Stimulated activated CD4-positive, alpha-beta T cell treated with anti-CD3 and anti-CD28 coated beads, Interleukin-12 subunit alpha, Interleukin-12 subunit beta, amount 100 ng/mL, for 24 hours (primary cell): Measurements from ENCODE around the gene CD81.

ENCODE experiments used
- DNase-seq, 2 experiments: peaks; one replicate each; pipeline ENCODE4 v3.0.0-alpha.2; 2020; ENCODE audit warnings: low read depth in 2 of 2

CD81 gene

GRCh38 chr11:2375964-2376551, 1.1 kb upstream of the CD81 start:
- no peak for DNase-seq

DNA sequence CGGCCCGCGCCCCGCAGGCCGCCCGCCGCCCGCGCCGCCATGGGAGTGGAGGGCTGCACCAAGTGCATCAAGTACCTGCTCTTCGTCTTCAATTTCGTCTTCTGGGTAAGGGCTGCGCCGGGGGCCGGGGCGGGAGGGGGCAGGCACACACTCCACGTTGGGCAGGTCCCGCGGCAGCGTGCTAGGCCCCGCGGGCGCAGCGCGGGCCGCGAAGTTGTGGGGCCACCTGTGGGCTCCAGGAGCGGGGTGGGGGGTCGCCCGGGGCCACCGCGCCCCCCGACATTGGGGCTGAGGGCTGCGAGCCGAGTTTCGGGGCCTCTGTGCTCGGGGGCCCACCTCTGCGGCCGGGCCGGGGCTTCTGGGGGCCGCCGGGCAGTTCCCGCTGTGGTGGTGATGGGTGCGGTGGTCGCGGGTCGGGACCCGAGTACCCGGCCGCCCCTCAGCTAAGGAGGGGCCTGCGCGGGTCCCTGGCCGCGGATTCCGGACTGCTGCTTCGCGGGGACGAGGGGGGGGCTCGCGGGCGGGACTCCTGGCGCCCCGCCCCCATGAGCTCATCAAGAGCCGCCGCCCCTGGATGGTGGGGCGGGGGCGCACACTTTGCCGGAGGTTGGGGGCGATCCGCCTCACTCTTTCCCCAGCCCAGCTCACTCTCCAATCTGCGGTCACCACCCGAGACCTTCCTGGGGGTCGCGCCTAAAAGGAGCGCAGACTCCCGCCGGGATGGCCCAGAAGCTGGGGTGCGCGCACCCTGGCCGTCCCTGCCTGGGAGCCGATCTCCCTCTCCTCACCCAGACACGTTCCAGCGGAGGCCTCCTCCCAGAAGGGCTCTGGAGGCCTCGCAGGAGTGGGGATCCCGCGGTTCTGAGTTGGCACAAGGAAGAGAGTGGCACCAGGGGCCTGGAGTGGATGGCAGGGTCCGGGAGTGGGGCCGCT, 667 bp downstream of the CD81 start:
- peak in 1 of 2 experiments; percentile 45 for DNase-seq

- no peak for DNase-seq
These were observed 1.6 kb downstream of the CD81 start for GRCh38 chr11:2378527-2379210.

DNA sequence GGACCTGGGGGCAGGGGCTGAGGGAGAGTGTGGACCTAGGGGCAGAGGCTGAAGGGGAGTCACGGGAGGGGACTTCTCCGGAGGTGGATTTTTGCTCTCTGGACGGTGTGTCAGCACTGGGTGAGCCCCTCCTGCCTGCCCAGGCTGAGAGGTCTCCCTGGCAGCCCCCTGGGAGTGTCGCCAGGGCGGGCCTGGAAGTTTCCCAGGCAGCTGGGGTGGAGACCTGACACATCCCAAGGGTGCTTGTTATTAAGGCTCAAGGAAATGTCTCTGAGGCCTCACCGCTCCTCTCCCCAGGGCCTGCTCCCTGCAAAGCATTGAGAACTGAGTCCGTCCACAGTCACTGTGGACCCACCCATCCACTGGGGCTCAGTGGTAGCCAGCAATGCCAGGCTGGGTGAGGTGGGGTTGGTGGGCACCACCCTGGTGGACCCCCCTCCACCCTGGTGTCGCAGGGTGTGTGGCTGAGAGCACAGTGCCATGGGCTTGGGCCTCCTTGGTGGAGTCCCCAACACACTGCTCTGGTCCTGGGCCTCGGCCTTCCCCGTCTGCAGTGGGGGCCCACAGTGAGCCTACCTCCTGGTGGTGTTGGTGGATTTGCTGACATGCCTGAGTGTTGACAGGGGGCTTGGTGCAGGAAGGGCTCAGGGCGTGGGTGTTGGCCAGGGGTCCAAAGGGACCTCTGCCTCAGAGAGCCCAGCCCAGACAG, 2.5 kb downstream of the CD81 start:
- no peak for DNase-seq

GRCh38 chr11:2380396-2380795, 3.3 kb downstream of the CD81 start:
- DNase-seq: no peak

DNA sequence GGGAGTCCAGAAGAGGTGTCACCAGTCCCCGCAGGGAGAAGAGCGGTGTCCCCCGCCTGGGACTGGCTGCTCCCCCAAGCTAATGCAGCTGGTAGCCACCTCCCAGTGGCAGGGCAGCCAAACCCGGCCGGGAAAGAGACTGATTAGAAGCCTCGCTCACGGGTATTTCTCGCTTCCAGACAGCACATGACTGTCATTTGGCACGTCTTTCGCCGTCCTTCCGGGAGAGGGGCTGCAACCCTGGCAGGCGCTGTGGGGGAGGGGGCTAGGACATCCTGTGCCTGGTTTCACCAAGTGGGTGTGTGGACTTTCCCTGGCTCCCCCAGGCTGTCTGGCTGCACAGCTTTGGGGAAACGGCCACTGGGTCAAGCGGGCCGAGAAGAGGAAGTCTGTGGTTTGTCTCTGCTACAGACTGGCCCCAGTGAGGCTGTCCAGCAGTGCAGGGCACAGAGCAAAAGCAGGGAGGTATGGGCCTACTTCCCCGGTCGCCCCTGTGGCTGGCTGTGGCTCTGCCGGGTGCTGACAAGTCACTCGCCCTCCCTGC, 3.8 kb downstream of the CD81 start:
- DNase-seq: no peak

DNA sequence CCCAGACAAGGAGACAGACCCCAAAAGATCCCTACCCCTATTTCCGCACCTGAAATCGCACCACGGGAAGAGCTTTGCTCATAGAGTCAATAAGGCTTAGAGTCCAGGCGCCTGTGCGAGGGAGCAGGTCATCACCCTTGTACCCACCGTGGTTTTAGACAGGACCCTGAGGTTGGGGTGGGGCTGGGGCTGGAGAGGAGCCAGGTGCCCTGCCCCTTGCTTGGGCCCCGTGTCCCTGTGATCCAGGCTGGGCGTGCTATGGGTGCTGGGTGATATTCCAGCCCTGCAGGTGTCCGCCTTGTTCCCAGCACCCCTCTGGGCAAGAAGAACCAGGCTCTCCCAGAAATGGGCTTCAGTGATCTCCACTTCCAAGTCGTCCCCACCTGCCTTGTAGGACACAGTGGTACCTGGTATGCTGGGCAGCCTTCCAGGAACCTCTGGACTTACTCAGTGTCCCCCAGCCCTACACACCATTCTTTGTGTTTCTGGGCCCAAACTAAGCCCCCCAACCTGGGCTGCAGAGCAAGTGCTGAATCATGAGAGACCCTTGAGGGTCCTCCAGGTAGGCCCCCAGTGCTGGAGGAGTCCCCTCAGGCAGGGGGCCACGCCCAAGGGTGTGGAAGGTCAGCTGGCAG, 4.5 kb downstream of the CD81 start:
- no peak for DNase-seq

DNA sequence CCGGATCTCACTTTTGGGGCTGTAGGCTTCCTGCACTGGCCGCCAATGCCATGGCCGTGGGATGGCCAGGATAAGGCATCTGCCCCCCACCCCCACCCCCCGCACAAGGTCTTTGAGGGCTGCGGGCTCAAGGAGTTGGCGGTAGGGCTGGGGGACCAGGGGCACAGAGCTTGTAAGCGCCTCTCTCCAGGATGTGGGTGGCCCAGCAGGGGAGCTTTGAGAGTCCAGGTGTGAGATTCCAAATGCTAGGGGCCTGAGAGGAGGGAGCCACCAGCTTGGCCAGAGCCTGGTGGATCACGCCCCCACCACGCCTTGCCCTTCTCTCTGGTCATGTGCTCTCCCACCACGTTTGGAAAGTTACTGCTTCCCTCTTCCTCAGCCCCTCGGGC, 5.0 kb downstream of the CD81 start:
- DNase-seq: no peak

GRCh38 chr11:2382936-2383851, 6.1 kb downstream of the CD81 start:
- DNase-seq: no peak

DNA sequence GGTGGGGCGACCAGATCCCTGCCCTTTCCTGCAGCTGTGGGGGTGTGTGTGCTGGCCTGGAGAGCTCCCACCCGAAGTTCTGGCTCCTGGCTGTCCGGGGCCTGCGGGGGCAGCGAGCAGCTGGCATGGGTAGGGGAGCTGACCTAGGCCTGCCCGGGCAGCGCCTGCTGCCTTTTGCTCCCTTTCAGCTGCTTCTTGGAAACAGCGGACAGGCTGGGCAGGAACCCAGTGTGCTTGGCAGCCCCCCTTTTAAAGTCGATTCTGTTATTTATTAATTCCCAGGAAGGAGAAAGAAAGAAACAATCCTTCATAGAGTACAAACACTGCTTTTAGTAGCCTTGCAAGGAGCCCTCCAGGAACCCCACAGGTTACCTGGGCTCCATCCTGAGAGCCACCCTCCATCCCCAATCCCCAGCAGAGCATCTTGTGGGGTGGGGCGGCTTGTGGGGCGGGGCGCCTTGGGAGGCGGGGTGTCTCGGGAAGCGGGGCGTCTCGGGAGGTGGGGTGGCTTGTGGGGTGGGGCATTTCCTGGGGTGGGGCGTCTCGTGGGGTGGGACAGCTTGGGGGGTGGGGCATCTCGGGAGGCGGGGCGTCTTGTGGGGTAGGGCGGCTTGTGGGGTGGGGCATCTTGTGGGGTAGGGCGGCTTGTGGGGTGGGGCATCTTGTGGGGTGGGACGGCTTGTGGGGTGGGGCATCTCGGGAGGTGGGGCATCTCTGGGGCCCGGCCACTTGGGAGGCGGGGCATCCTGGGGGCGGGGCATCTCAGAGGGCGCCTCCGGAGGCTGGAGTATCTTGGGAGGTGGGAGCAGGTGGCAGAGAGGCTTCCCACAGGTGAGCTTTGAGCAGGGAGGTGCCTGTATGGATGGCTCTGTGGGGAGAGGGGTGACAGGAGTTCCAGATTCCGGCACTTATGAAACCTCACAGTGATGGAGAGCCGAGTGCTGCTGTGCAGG, 7.0 kb downstream of the CD81 start:
- DNase-seq: no peak

GRCh38 chr11:2385156-2386151, 8.3 kb downstream of the CD81 start:
- DNase-seq: no peak

- DNase-seq: no peak
These were observed 9.5 kb downstream of the CD81 start for GRCh38 chr11:2386591-2386990.

DNA sequence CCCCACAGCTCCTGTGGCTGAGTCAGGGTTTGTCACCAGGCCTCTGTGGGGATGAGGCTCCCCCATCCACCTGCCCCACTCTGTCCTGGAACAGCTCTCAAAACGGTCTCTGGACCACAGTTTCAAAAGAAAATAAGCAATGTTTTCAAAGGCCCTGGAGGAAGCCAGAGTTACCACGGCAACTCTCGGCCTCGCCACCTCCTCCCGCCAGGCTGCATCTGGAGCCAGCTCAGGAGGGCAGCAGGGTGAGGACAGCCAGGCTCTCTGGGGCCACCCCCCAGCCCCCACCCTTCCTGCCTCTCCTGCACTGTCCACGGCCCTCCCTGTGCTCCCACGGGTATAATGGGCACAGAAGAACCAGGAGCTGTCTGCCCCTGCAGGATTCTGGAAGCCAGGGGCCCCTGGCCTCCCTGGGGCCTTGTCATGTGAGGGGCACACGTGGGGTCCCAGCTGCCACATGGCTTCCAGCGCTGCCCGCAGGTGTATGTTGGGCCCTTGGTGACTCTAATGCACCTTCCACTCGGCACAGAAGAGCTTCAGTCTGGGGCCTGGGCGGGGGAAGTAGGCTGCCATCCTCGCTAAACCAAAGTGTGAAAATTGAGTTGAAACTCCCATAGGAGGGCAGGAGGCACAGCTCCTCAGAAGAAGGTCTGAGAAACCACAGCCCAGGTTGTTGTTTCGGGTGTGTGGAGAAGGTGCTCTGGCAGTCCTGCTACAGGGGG, 10.3 kb downstream of the CD81 start:
- DNase-seq: no peak

DNA sequence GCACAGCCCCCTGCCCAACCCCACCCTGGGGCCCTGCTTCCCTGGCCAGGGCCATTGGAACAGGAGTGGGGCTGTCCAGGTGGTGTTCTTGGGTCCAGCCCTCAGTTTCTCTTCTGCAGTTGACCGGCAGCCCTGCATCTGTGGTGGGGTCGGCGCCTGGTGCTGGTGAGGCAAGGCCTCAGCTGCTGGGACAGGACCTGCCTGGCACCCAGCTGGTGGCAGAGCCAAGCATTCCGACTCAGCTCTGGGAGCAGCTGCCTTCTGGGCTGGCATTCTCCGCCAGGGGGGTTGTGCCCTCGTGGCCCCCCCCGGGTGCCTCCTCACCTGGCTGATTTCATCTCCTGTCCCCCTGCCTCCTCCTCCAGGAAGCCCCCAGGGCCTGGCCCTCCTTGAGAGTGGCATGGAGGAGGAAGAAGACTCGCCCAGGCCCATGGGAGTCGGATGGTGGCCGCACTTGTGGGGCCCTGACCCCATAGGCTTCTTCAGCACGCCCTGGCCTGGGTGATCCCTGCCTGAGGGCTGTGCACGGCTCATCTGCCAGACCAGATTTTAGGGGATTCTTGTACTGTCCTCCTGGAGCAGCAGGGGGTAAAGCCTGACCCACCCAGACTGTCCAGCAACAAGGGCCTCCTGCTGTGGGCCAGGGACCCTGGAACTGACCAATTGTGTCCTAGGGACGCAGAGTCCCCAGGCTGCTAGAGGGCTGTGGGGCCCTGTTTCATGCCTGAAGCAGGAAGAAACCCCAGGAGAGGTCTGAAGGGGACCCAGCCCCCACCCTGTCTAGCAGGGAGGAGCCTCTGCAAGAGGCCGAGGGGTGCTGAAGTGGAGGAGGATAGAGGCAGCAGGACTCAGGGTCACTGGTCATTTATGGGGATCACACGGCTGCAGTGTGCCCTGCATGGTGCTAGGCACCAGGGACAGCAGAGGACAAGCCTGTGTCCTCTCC, 11.6 kb downstream of the CD81 start:
- DNase-seq: no peak

DNA sequence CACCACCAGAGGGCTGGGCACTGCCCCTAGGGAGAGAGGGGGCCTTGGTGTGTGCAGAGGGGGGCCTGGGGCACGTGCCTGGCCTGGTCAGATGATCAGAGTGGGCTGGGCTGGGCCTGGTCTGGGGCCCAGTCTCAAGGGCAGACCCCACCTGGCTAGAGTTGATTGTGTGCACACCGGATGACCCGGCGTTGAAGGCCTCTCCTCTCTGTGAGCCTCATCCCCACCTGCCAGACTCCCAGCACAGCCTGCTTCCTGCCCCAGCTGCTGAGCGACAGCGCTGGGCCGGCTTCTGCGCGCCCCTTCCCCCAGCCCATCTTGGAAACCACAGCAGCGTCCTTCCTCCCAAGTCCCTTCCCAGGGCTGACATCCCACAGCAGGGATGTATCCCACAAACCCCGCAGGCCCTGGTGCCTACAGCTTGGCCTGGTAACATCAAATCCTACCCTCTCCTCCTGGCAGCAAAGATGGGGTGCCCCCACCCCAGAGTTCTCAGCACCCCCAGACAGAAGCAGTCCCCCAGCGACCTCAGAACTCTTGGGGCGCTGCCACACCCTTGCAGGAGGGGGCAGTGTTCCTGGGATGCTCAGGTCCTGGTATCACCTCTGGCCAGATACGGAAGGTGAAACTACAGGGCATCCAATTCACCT, 12.4 kb downstream of the CD81 start:
- DNase-seq: no peak
